Coronary artery (tissue), 2 donors: ENCODE data around the gene STMND1.

Experiments used
- DNase-seq: peaks from one replicate; pipeline ENCODE4 v3.0.0-alpha.2; 2017; ENCODE audit warnings: low spot score
- H3K27ac ChIP-seq, 2 donors: fragments of 200-600 bp; sonication (generic); one replicate each; pipeline ENCODE4 v1.5.1; 2016 to 2019
- H3K4me3 ChIP-seq: fragments of 200-600 bp; sonication (generic); 2 replicates; pipeline ENCODE4 v1.5.1; 2016; ENCODE audit warnings: mild to moderate bottlenecking, moderate library complexity
- TF ChIP-seq, protein P1 (sequence below): fragments of 200-600 bp; sonication (generic); IDR thresholded peaks from one replicate; pipeline ENCODE4 v1.5.1; 2019; ENCODE audit warnings: antibody characterized with exemption

STMND1 gene

DNA sequence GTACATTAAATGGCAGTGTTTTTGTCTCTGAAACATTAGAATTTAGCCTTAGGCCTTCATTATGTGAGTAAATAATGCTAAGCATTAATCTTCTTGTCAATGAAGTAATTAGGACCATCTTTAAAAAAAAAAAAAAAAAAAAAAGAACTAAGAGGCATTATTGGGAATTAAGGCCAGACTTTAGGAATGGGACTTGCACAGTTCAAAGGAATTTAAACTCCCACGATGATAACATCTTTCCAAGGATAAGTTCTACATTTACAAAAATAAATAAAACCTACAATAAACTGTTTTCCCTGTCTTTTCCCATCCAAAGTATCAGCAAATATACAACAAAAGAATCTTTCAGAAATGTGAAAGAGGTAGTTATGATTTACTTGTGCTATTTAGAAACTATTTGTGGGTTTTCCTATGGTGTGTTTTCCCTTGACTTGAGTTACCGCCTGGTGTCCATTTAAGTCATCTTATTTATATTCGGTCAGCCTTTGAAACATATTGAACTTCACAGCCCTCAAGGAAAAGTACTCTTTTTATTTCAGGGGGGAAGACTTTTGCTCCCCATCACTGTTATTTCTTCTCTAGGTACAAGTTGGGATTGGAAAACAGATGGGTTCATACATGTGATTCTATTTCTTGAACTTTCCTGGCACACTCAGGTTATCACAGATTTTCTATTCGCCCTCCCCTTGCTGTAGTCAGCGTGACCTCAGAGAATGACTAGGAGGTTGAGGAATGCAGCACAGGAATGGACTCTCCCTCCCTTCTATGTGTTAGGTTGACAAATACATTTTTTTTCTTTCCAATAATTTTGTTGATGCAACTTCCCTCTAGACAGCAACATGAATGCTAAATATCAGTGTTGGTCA, 13.6 kb downstream of the STMND1 start:
- DNase-seq = no peak
- Histone ChIP-seq H3K4me3 (no peak overlapping the region), H3K27ac (no peak overlapping the region)
- TF ChIP-seq, protein P1, sequence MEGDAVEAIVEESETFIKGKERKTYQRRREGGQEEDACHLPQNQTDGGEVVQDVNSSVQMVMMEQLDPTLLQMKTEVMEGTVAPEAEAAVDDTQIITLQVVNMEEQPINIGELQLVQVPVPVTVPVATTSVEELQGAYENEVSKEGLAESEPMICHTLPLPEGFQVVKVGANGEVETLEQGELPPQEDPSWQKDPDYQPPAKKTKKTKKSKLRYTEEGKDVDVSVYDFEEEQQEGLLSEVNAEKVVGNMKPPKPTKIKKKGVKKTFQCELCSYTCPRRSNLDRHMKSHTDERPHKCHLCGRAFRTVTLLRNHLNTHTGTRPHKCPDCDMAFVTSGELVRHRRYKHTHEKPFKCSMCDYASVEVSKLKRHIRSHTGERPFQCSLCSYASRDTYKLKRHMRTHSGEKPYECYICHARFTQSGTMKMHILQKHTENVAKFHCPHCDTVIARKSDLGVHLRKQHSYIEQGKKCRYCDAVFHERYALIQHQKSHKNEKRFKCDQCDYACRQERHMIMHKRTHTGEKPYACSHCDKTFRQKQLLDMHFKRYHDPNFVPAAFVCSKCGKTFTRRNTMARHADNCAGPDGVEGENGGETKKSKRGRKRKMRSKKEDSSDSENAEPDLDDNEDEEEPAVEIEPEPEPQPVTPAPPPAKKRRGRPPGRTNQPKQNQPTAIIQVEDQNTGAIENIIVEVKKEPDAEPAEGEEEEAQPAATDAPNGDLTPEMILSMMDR = no peak

DNA sequence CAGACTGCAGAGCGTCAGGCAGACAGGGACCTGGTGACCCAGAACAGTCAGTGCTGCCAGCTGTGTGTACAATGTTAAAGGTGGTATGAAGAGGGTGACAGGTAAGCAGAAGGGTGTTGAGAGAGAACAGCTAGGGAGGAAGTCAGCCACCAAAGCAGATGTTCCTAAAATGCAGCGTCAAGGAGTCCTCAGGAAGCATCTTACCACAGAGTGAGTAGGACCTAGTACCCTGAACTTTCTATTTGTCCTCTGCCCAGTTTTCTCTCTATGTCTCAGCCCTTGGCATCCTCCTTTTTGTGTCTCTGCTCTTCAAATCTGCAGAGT, 14.2 kb downstream of the STMND1 start:
- H3K27ac ChIP-seq = no peak overlapping the region
- H3K4me3 ChIP-seq = no peak overlapping the region
- TF ChIP-seq, protein P1 = no peak
- no peak for DNase-seq

DNA sequence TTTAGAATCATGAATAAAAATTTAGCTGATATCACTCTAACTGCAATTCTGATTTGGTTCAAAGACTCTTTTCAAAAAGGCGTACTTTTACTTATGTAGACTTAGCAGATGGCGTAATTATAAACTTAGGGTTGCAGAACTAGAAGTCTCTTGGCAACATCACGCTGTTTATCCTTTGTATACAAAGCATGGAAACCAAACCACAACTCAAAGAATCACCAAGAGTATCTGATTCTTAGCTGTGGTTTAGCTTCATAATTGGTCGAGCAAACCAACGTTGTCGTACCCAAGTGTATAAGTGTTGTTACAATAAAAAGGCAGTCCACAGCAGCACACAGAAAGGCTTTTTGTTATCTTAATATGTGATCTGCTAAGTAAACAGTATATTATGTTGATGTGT, 18.2 kb downstream of the STMND1 start:
- TF ChIP-seq, protein P1 = no peak
- DNase-seq = no peak
- Histone ChIP-seq H3K27ac (no peak overlapping the region), H3K4me3 (no peak overlapping the region)

DNA sequence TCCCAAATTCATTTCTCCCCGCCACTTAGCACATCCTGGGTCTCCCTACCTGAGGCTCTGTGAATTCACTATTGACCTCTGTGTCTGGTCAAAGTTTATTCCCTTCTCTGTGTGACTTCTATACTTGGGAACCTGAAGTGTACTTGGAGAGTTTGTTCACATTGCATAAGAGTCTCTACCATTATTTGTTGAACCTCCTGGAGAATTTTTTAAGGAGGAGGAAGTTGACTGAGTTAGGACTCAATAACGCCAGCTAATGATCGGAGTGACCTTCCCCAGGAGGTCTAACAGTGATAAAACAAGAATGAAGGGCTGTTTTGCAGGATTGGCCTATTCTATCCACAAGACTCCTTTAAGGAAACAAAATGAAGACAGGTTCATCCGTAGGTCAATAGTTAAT, 23.6 kb downstream of the STMND1 start:
- no peak for DNase-seq
- TF ChIP-seq, protein P1 = no peak
- Histone ChIP-seq H3K27ac (no peak overlapping the region), H3K4me3 (no peak overlapping the region)

DNA sequence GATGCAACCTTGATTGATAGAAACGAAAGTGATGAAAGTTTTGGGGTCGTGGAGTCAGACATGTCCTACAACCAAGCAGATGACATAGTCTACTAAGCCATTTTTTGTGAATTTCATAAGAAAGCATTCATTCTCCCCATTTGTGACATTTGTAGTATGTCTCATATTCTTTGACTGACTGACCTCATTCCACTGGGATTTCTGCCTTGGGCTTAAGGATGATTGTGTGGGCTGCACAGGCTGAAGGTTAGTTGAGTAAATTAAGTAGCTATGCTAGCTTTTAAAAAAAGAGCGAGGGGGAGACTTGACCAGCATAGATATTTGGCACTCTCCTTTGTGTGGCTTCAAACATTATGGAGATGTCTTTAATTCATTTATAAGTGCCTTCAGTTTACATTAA, 28.9 kb downstream of the STMND1 start:
- TF ChIP-seq, protein P1 = no peak
- Histone ChIP-seq H3K27ac (no peak overlapping the region), H3K4me3 (no peak overlapping the region)
- DNase-seq = no peak

DNA sequence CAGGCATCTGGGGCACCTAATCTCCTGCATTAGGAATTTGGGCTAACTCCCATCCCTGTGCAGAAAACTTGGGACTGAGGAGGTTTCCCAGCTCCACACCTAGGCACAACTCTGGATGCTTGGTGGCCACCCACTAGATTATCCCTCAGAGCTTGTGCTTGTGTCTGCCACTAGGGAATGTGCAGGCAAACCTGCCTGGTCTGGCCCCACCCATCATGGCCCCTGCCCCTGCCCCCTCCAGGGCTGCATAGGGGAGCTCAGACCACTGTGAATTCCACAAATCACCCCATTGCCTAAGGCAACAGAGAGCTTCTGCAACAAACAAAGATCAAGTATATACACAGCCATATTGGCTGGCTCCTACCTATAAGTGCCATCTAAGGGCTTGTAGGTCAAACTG, 31.1 kb downstream of the STMND1 start:
- Histone ChIP-seq H3K27ac (no peak overlapping the region), H3K4me3 (no peak overlapping the region)
- no peak for DNase-seq
- TF ChIP-seq, protein P1 = no peak

DNA sequence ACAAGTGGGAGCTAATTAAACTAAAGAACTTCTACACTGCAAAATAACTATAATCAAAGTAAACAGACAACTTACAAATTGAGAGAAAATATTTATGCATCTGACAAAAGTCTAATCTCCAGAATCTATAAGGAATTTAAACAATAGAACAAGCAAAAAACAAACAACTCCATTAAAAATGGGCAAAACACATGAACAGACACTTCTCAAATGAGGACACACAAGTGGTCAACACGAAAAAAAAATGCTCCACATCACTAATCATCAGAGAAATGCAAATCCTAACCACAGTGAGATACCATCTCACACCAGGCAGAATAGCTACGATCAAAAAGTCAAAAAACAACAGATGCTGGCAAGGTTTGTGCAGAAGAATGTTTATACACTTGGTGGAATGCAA, 36.2 kb downstream of the STMND1 start:
- TF ChIP-seq, protein P1 = no peak
- DNase-seq = no peak
- Histone ChIP-seq H3K4me3 (no peak overlapping the region), H3K27ac (no peak overlapping the region)
